Raji (cell line): Measurements from ENCODE around the gene PLCB4.

Source experiments
- POLR2A ChIP-seq: IDR thresholded peaks from 2 replicates; pipeline ENCODE4 v1.6.1; 2011; ENCODE audit warnings: low read depth, low read length, control low read depth; ENCODE audit not compliant: insufficient read depth

Gene PLCB4

DNA sequence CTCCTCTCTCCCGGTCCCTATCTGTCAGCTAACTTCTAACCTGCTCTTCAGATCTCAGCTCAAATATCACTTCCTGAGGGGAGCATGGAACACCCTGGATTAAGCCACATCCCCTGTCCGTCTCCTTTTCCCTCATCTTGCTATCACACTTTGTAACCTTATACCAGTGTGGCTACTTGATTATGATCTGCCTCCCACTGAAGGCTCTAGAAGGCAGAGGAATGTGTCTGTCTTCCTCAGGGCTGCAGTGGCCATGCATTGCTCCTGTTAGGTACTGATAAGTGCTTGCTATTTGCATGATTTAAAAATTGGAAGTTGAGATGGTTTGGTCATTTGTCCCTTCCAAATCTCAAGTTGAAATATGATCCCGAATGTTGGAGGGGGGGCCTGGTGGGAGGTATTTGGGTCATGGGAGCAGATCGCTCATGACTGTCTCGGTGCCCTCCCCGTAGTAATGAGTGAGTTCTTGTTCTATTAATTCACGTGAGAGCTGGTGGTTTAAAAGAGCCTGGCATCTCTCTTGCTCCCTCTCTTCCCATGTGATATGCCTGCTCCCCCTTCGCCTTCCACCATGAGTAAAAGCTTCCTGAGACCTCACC is 71.4 kb downstream of the PLCB4 start:
- TF ChIP-seq POLR2A: no peak

DNA sequence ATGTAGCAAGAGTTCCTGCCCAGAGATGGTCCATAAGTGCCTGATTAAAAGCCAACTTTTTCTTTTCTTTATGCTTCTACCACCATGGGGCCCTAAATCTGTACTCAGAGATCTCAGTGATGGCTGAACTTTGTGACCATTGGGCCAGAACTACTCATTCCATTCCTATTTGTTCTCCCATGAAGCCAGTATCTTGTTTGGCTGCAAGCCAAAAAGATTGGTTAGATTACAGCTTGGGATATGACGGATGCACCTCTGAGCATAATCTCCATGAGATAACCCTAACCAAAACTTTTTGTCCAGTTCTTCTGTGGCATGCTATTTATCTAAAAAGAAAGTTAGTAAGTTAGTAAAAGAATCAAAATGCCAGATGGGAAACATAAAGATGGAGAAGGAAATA is 72.2 kb downstream of the PLCB4 start:
- TF ChIP-seq POLR2A: no peak

DNA sequence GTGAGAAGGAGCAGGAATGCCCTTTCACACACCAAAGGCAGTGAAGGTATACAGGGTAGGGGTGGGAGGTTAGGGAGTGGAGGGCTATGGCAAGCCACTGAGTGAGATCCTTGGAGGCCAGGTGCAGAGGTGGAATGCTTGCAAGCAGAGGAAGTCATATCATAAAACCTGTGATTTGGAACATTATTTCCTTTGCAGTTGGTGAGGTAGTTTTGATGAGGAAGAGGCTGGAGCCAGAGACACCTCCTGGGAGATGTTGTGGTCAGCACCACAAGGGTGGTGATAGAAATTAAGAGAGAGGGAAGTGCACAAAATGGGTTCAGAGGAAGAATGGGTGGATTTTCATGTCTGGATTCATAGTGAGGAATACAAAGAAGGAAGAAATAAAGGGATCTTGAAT is 73.0 kb downstream of the PLCB4 start:
- TF ChIP-seq POLR2A: no peak

DNA sequence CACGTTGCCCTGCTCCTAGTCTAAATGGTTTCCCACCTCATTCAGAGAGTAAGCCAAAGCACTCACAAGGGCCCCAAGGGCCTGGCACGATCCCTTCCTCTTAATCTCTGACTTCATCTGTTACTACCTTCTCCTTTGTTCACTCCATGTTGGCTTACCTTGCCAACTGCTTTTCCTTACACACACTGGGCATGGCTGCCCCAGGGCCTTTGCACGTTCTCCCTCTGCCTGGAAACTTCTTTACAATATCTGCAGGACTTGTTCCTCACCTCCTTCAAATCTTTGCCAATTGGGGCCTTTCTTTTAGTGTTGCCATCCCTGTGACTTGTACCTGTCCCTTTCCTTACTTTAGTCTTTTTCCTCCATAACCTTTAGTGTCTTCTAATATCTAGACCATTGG is 73.9 kb downstream of the PLCB4 start:
- TF ChIP-seq POLR2A: no peak

DNA sequence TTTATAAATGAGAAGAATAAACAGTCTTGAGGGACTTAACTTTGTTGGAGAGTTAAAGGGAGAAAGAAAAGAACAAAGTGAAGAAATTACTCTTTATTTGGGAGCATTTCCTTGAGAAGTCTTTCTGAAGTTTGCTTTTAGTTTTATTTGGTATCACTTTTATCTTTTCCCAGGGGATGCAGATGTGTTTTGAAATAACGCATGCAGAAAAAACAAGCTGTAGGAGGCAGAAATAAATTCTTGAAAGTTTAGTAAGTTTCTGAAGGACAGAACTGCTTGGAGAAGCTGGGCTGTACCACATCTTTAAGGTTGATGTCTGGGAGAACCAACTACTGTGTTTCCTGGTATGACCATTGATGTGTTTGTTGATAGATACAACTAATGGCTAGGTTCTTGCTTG is 75.0 kb downstream of the PLCB4 start:
- no peak for TF ChIP-seq POLR2A

DNA sequence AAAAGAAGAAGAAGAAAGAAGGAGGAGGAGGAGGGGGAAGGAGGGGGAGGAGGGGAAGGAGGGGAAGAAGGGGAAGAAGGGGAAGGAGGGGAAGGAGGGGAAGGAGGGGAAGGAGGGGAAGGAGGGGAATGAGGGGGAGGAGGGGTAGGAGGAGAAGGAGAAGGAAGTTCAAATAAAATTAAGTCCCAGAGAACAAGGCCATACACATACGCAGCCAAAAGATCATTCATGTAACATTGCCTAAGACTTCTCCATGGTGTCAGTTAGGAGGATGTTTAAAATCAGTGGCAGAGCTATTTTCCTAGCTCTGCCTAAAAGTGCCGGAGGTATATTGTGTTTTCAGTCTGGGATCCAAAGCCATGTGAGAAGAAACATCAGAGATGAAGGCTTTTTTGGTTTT is 75.8 kb downstream of the PLCB4 start:
- no peak for TF ChIP-seq POLR2A

DNA sequence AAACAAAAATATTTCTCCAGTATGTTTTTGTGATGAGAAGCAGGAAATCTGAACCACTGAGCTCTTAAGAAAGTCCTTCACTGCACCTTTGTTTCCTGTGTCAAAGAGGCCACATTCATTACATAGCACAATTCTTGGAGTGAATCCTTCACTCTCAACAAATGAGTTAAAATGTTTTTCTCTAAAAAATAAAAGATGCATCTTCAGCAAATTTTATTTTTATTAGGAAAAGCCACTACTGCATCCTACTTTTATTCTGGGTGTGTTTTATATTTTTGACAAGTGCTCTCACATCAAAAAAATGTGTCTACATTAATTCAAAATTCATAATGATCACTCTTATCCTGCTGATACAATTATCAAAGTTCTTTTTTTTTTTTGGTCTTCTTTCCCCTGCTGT is 76.3 kb downstream of the PLCB4 start:
- TF ChIP-seq POLR2A: no peak

DNA sequence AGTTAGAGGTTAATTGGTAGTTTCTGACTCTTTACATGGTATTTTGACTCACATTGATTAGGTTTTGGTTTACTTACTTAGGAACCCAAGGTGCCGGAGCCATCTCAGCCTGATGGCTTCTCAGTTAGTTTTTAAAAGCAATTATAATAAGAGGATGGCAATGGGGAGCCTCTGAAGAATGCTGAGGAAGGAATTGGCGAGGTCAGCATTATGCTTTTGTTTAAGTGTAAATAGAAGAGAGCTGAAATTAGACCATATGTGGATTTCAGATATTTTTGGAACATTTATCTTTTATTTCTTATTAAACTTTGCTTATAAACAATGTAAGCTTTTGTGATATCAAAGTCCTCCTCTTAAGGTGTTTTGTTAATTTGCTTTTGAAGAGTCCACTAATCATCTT is 77.8 kb downstream of the PLCB4 start:
- no peak for TF ChIP-seq POLR2A

DNA sequence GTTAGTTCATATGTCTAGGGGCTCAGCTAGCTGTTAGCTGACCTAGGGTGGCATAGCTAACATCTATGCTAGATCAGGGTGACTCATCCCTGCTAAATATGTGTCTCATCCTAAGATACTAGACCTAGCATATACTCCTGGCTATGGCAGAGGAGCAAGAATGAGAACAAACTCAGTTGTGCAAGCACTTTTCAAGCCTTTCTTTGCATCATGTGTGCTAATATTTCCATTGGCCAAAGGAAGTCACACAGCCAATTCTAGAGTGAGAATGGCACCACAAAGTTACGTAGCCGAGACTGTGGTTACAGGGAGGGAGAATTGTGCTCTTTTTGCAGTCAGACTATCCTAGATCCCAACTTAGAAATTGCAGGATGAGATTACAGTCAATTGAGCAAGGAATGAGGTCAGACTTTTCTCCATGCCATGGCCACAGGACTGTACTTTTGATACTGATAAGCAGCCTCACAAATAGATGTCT is 78.7 kb downstream of the PLCB4 start:
- TF ChIP-seq POLR2A: no peak

DNA sequence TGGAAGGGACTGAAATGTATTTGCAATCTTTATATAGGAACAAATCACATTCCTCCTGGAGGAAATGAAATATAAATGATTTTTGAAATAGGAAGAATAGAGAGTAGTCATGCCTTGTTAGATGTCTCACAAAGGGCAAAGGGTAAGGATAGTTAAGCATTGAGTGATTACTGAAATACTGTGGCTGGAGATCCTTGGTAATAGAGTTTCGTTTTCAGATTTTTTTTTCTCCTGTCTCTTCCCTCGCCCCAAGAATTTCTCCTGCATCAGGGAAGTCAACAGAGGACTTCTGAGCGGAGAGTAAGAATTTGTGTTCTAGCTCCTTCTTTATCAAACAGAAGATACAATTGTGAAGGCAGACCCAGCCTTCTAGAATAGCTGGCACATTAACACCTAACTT is 79.4 kb downstream of the PLCB4 start:
- no peak for TF ChIP-seq POLR2A

DNA sequence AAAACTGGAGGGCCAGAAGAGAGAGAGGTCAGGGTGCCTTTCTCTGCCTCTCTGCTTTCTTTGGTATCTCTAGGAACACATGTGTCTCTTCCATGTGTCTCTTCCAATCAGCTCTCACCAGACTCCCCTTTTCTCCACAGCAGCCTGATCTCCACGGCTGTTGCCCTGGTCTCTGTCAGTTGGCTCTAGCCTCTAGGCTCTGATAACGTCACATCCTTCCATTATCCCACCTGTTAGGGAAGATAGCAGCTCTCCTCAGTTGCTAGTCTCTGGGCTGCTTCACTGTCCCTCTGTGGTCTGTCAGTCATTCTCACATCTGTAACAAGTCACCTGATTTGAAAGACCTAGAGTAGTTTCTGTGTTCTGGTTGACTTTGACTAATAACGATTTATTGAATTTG is 80.2 kb downstream of the PLCB4 start:
- TF ChIP-seq POLR2A: no peak

DNA sequence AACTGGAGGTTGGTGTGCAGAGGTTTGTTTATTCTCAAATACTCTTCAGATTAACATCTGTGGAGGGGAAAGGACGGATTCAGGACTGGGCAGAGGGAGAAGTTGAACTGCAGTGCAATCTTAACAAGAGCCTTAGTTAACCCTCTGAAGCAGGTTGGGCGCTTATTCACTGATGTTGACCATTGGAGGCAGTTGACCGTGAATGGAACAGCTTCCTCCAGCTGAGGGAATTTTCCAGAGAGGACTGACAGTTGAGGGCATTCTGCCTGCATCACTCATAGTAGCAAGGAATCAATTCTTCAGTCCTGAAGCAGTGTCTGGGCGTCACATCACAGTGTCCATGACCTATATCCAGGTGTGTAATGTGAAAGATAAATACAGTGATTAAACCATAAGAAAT is 80.9 kb downstream of the PLCB4 start:
- no peak for TF ChIP-seq POLR2A

DNA sequence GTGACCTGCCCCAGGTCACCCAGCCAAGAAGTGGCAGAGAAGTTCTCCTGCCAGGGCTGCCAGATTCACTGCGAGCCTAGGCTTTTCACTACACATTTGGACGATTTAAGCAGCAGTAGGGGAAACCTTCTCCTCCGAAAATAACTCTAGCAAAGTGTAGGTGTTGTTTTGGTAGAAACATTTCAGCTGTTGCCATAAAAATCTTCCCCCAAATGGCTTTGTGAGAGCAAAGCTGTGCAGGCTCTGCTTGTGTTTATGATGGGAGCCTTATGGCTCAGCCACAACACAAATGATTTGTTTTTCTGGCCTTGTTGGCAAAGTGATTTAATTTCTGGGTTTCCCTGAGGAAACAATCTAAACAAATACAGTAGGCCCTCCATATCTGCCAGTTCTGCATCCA is 81.8 kb downstream of the PLCB4 start:
- no peak for TF ChIP-seq POLR2A

DNA sequence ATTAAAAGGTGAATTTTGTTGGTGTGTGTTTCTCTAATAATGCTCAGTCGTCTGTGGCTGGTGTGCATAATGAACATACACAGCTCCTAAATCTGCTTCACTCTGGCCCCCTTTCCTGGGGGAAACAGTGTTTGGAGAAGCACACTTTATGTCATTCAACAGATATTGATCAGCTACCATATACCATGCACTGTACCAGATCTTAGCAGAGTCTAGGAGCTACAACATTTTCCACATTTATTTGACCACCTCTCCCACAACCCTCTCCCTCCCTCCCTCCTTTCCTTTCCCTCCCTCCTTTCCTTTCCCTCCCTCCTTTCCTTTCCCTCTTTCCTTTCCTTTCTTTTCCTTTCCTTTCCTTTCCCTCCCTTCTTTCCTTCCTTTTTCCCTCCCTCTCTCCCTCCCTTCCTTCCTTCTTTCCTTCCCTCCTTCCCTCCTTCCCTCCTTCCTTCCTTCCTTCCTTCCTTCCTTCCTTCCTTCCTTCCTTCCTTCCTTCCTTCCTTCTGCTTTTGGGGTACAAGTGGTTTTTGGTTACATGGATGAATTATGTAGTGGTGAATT is 85.7 kb downstream of the PLCB4 start:
- no peak for TF ChIP-seq POLR2A

DNA sequence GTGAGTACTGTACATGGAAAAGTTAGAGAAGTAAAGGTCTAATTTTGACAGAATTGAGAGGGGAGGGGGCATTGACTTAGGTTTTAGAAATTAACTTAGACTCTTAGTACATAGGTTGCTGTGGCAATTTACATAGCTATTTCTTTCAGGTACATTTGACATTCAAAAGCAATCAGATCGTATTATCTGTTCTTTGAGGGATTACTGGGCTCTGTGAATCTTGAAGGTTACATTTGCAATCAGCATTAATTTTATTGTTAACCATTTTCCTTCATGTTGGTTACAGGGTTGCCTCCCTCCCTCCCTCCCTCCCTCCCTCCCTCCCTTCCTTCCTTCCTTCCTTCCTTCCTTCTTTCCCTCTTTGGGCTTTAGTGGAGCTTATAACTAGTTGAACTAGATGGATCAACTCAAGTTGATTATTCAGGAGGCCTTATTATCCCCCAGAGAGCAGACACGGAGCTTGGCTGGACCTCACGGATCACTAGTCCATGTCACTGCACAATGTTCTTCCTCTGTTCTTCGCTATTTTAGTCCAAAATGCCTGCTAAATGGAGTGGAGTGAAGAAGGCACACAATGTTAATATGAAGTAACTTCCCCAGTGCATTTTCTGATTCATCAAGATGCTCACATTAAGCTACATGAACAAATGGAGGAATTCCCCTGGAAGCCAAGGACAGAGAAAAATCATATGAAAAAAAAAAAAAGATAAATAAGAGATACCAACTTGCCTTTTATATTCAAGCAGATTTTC is 87.8 kb downstream of the PLCB4 start:
- no peak for TF ChIP-seq POLR2A

DNA sequence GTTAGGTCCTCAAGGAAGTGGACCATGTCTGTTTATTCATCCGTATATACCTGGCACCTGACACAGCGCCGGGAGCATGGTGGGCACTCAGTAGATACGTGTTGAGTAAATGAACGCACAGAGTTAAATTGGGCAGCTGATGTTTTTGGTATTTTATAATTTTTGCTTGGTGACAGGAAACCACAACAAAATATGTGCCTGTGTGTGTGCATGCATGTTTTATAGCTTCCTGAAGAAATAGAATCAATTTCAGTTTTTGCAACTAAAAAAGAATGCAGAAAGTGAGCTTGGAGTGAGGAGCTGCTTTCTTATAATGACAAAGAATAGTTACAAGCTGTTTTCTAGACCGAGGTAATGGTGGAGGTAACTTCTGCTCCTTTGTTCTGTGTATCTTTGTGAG is 91.4 kb downstream of the PLCB4 start:
- TF ChIP-seq POLR2A: no peak
